Measurements from ENCODE around the gene RP2. TPM values are rescaled to one million over a fixed set of nuclear protein-coding genes. Genes with fewer than 3 reads are reported as not detected.

Gene RP2
- total and polyA plus RNA-seq, 2 of the 8 experiments (the other 6 are each of a cell fraction or from before 2014, with no cell fraction given): 2.2 to 6.9 TPM

GRCh38 chrX:46838974-46839480 lies 2.2 kb downstream of the RP2 start:
- H3K4me2 ChIP-seq (ENCODE audit: insufficient read depth in 1 of 2, low read depth in 2 of 2, low read length in 2 of 2): no peak overlapping the region
- DNase-seq (ENCODE audit: low read depth in 1 of 2, low spot score in 2 of 2) (no peak), FAIRE-seq (no peak)
- no peak overlapping the region for H3K14ac ChIP-seq (ENCODE audit: insufficient read length)
- peaks cover 0 to 21% of the 10 kb centered on the region in 2 experiments; a peak in 2 of 4 replicates for H3K79me2 ChIP-seq (ENCODE audit: control insufficient read depth in 1 of 2, insufficient read depth in 2 of 2, low read length in 2 of 2)
- H2BK12ac ChIP-seq (ENCODE audit: low read depth, low read length): no peak overlapping the region
- no peaks in the 10 kb centered on the region for H3K79me1 ChIP-seq (ENCODE audit: low read depth, low read length)
- no peak for TF ChIP-seq E2F6 (IDR thresholded peaks at IDR 0.05)
- no peak for TF ChIP-seq RNF2 (IDR thresholded peaks at IDR 0.05; ENCODE audit: borderline replicate concordance, low read depth, low read length, missing control alignments, poor library complexity, severe bottlenecking)
- TF ChIP-seq BACH1 (IDR thresholded peaks at IDR 0.05; ENCODE audit: low read length): no peak
- TF ChIP-seq SP4 (IDR thresholded peaks at IDR 0.05; ENCODE audit: low read length): no peak
- no peak for TF ChIP-seq RFX5 (IDR thresholded peaks at IDR 0.05; ENCODE audit: borderline replicate concordance, low read depth, low read length)
- no peak for TF ChIP-seq KDM1A (IDR thresholded peaks at IDR 0.05; ENCODE audit: borderline replicate concordance, low read length)
- no peak for TF ChIP-seq TAF1 (IDR thresholded peaks at IDR 0.05; ENCODE audit: low read depth, low read length)
- TF ChIP-seq JUND (IDR thresholded peaks at IDR 0.05; ENCODE audit: low read length): no peak
- TF ChIP-seq GABPA (IDR thresholded peaks at IDR 0.05; ENCODE audit: borderline replicate concordance, insufficient read depth, low read length): no peak
- no peak for TF ChIP-seq USF2 (IDR thresholded peaks at IDR 0.05; ENCODE audit: low read length)
- no peak overlapping the region for H4K91ac ChIP-seq (replicated peaks; ENCODE audit: insufficient read length, low read length)
- H3K9ac ChIP-seq (replicated peaks in 1 of 4; ENCODE audit: extremely low read depth in 1 of 4, low read depth in 3 of 4, low read length in 3 of 4): no peak overlapping the region
- H2BK5ac ChIP-seq (ENCODE audit: low read depth, low read length): no peak overlapping the region
- H3K18ac ChIP-seq (ENCODE audit: extremely low read depth, low read length): no peak overlapping the region
- no peak overlapping the region for H3K4me3 ChIP-seq (ENCODE audit: extremely low read depth in 1 of 4, insufficient read depth in 2 of 4, low read depth in 3 of 4, low read length in 4 of 4)
- CTCF ChIA-PET (ENCODE audit: partially characterized antibody): interaction anchor here (0.9 to 1.2 kb wide), 2 partner anchors 12 to 42 kb away, joined by 3 read pairs; no protein-coding TSS in a partner anchor
- H3K23ac ChIP-seq (ENCODE audit: insufficient read length): no peak overlapping the region
- POLR2A ChIA-PET (ENCODE audit: partially characterized antibody): interaction anchor here (0.6 kb wide), 1 partner anchor 359 kb away, joined by 3 read pairs; no protein-coding TSS in a partner anchor
- H2BK120ac ChIP-seq (replicated peaks; ENCODE audit: low read depth, low read length): no peak overlapping the region
- H3K56ac ChIP-seq (replicated peaks; ENCODE audit: insufficient read length, low read depth, low read length): no peak overlapping the region
- H3K36me3 ChIP-seq (ENCODE audit: control insufficient read depth in 2 of 4, insufficient read depth in 4 of 4, low read length in 3 of 4): no peaks in the 10 kb centered on the region
- H3K9me3 ChIP-seq (ENCODE audit: insufficient read depth in 2 of 2, low read depth in 1 of 2, low read length in 1 of 2): no peaks in the 10 kb centered on the region
- H4K5ac ChIP-seq (ENCODE audit: insufficient read length, low read depth, low read length): no peak overlapping the region
- H3K27me3 ChIP-seq (replicated peaks in 1 of 4; ENCODE audit: control insufficient read depth in 3 of 4, extremely low read depth in 1 of 4, insufficient read depth in 3 of 4, low read length in 3 of 4): no peaks in the 10 kb centered on the region
- no peak overlapping the region for H2AFZ ChIP-seq (ENCODE audit: low read length)
- H3K27ac ChIP-seq (ENCODE audit: low read depth, low read length): no peak overlapping the region
- no peaks in the 10 kb centered on the region; the same call in 1 of the 2 replicates for H3K23me2 ChIP-seq (ENCODE audit: low read depth, low read length)
- no peak overlapping the region for H2BK20ac ChIP-seq (ENCODE audit: low read length)
- no peak overlapping the region for H4K8ac ChIP-seq (ENCODE audit: extremely low read depth, insufficient read depth, low read length)
- H3K4me1 ChIP-seq (replicated peaks in 1 of 4; ENCODE audit: control insufficient read depth in 3 of 4, insufficient read depth in 4 of 4, low read length in 3 of 4): no peaks in the 10 kb centered on the region
- H2BK15ac ChIP-seq (ENCODE audit: low read length): no peak overlapping the region
- 100% methylated on average over 1 of the region's 1 CpG; no CpG with 5 or more reads in 1 of the 2 experiments for WGBS, 2 experiments (ENCODE audit: extremely low coverage in 1 of 2, insufficient coverage in 1 of 2, insufficient read length in 1 of 2, insufficient replicate concordance in 2 of 2, low coverage in 1 of 2, low lambda C conversion rate in 2 of 2, missing lambda C conversion rate in 1 of 2)
- no peaks in the 10 kb centered on the region for H4K20me1 ChIP-seq (replicated peaks in 1 of 2; ENCODE audit: control insufficient read depth in 1 of 2, insufficient read depth in 2 of 2, low read length in 2 of 2)
- no peak overlapping the region for H2AK5ac ChIP-seq (ENCODE audit: low read depth, low read length)
- H3K4ac ChIP-seq (replicated peaks; ENCODE audit: insufficient read length, low read depth, low read length): no peak overlapping the region
